SK-N-MC (cell line): Measurements from ENCODE around the gene CDHR5.

Source experiments
- EZH2 ChIP-seq: fragments of 200-600 bp; sonication (generic); IDR thresholded peaks from one replicate; pipeline ENCODE4 v1.6.1; 2017; ENCODE audit warnings: antibody characterized with exemption
- FOXP2 ChIP-seq: optimal IDR thresholded peaks from 2 replicates; pipeline ENCODE3; 2011; ENCODE audit warnings: mild to moderate bottlenecking, moderate library complexity; ENCODE audit not compliant: insufficient read depth; ENCODE audit errors: extremely low read length, control extremely low read depth

DNA sequence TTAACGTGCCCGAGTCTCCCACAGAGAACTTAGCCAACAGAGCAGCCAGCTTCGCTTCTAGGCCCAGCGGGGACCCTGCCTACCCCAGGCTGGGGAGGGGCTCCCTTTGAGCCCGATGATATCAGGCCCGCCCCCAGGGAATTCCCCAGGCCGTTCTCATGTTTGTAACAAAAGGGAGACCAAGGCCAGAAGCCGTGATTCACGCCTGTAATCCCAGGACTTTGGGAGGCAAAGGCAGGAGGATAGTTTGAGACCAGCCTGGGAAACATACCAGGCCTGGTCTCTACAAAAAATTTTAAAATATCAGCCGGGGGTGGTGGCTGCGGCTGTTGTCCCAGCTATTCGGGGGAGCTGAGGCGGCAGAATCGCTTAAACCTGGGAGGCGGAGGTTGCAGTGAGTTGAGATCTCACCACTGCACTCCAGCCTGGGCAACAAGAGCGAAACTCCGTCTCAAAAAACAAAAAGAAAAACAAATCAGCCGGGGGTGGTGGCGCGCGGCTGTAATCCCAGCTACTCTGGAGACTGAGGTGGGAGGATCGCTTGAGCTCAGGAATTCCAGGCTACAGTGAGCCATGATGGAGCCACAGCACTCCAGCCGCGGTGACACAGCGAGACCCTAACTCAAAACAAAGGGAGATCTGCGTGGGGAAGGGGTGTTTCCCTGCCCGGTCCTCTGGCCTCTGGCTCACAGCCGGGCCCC is 14.0 kb upstream of the CDHR5 start:
- TF ChIP-seq FOXP2 (no peak), EZH2 (no peak)
